Natural killer cell (primary cell): ENCODE results near the gene SIM1. TPM values are rescaled to one million over a fixed set of nuclear protein-coding genes. Genes with fewer than 3 reads are reported as not detected.
A peak's percentile ranks its signal among the peaks of the same experiment; 100 is the strongest.

ENCODE experiments used
- ATAC-seq, 3 donors: fragments of 150-1000 bp in 2 of 3; fragments of 200-7000 bp in 1 of 3; cut with Tn5 transposase; 1 replicate in 1 of 3; 2 replicates in 2 of 3; pipeline ENCODE4 v1.10.0; 2021; ENCODE audit warnings: mild to moderate bottlenecking in 2 of 3, moderate library complexity in 2 of 3
- DNase-seq, 2 donors: peaks; one replicate each; pipeline versions ENCODE4 v3.0.0 to v3.0.0-alpha.2; 2013 to 2021; ENCODE audit warnings: mixed read lengths in 1 of 2
- H3K27ac ChIP-seq: one replicate; pipeline ENCODE4 v1.5.1; 2013; ENCODE audit warnings: mild to moderate bottlenecking, low read length
- H3K27me3 ChIP-seq: one replicate; pipeline ENCODE4 v1.6.1; 2013; ENCODE audit warnings: low read length; ENCODE audit not compliant: control insufficient read depth, insufficient read depth
- H3K36me3 ChIP-seq: one replicate; pipeline ENCODE4 v1.6.1; 2013; ENCODE audit warnings: low read length; ENCODE audit not compliant: control insufficient read depth, insufficient read depth
- H3K4me1 ChIP-seq: one replicate; pipeline ENCODE4 v1.6.1; 2013; ENCODE audit warnings: low read length; ENCODE audit not compliant: control insufficient read depth, insufficient read depth
- H3K4me3 ChIP-seq: one replicate; pipeline ENCODE4 v1.5.1; 2013; ENCODE audit warnings: low read length
- H3K9me3 ChIP-seq: one replicate; pipeline ENCODE4 v1.6.1; 2013; ENCODE audit warnings: low read length; ENCODE audit not compliant: control insufficient read depth, insufficient read depth
- H3K27ac Mint-ChIP-seq, 2 donors: one replicate each; pipeline ENCODE4 v1.8.0; 2022; ENCODE audit warnings: mild to moderate bottlenecking in 2 of 2, mixed read lengths in 2 of 2, moderate library complexity in 1 of 2
- H3K27me3 Mint-ChIP-seq, 2 donors: one replicate each; pipeline ENCODE4 v1.8.0; 2022; ENCODE audit warnings: low read depth in 2 of 2, mixed read lengths in 2 of 2
- H3K36me3 Mint-ChIP-seq: one replicate; pipeline ENCODE4 v1.8.0; 2022; ENCODE audit warnings: mixed read lengths
- H3K4me1 Mint-ChIP-seq, 2 donors: one replicate each; pipeline ENCODE4 v1.8.0; 2022; ENCODE audit warnings: mixed read lengths in 2 of 2
- H3K4me3 Mint-ChIP-seq: one replicate; pipeline ENCODE4 v1.8.0; 2022; ENCODE audit warnings: mild to moderate bottlenecking, moderate library complexity, mixed read lengths
- H3K9me3 Mint-ChIP-seq, 2 donors: one replicate each; pipeline ENCODE4 v1.8.0; 2022; ENCODE audit warnings: mixed read lengths in 2 of 2
- WGBS: methylation state at CpG from one replicate; pipeline ENCODE4 v1.1.7; 2013; ENCODE audit warnings: missing lambda C conversion rate; ENCODE audit not compliant: insufficient coverage; 5-methylcytosine and 5-hydroxymethylcytosine counted together
- intact Hi-C: fragments of 100-400 bp; cut with micrococcal nuclease; formaldehyde crosslinking; loops from one replicate; pipeline ENCODE4 v1.14.2; 2022
- total RNA-seq, 4 donors: library from RNA; stranded (reverse); fragments of 120-200 nt in 1 of 4; gene quantifications; one replicate each; pipeline versions ENCODE4 v1.2.3 to v1.2.4, GENCODE V29; 2013 to 2022
- TF ChIP-seq, protein P1 (sequence below): fragments of 200-600 bp; IDR thresholded peaks from one replicate; pipeline ENCODE4 v1.8.0; 2022; ENCODE audit warnings: antibody characterized with exemption

The SIM1 gene, protein sequence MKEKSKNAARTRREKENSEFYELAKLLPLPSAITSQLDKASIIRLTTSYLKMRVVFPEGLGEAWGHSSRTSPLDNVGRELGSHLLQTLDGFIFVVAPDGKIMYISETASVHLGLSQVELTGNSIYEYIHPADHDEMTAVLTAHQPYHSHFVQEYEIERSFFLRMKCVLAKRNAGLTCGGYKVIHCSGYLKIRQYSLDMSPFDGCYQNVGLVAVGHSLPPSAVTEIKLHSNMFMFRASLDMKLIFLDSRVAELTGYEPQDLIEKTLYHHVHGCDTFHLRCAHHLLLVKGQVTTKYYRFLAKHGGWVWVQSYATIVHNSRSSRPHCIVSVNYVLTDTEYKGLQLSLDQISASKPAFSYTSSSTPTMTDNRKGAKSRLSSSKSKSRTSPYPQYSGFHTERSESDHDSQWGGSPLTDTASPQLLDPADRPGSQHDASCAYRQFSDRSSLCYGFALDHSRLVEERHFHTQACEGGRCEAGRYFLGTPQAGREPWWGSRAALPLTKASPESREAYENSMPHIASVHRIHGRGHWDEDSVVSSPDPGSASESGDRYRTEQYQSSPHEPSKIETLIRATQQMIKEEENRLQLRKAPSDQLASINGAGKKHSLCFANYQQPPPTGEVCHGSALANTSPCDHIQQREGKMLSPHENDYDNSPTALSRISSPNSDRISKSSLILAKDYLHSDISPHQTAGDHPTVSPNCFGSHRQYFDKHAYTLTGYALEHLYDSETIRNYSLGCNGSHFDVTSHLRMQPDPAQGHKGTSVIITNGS
- total RNA-seq, result not detected
- not detected for total RNA-seq (2013)

DNA sequence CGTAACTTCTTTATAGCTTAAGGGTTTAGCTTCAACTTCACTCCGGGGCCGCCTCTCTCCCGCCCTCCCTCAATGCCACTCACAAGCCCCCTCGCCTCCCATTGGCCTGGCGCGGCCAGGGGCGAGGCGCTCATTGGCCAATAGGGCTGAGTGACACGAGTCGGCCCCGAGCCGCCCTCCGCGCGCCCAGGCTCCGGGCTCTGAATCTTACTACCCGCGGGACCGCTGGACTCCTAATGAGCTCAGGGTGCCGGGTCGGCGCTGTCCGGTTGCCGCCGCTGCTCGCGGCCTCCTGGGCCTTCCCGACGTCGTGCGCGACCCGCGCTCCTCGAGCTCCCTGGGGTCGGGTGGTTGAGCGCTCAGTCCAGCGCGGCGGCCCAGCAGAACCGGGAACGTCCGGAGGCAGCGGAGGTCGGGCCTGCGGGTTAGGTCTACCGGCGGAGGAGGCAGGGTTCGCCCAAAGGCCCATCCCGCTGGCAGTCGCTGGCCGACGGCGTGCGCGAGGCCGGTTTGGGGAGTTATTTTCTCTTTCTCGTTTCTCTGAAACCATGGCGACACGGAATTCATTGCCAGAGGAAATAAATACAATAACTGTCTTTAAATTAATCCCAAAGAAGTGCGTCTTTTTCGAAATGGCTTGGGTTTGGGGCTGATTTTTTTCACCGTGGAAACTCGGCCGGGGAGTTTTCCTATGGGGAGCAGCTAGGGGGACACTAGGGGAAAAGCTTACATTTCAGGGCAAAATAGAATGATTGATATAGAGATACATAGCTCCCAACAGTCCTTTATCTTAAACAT is at the start of gene SIM1:
Gene SIM1, minus strand, starts transcription at position 19 of the 798 bp plus-strand sequence. CDS start 1,453 bp downstream, outside the sequence.
- Mint-ChIP-seq H3K27me3 (peaks cover 62 to 81% of the 10 kb centered on the region in 2 donors), H3K4me3 (peak within 1 kb of the TSS; percentile 21), H3K27ac (no peak within 1 kb of the TSS), H3K9me3 (peaks cover 2% of the 10 kb centered on the region in 2 donors), H3K36me3 (peaks cover 25% of the 10 kb centered on the region), H3K4me1 (peaks cover 18 to 20% of the 10 kb centered on the region in 2 donors)
- 8% methylated on average over 64 of the region's 66 CpGs for WGBS
- DNase-seq (no peak), ATAC-seq (peak in 2 of 3 donors; percentile 29 to 41)
- Histone ChIP-seq H3K27ac (no peak within 1 kb of the TSS), H3K36me3 (no peaks in the 10 kb centered on the region), H3K4me3 (no peak within 1 kb of the TSS), H3K27me3 (peaks cover 91% of the 10 kb centered on the region), H3K9me3 (peaks cover 23% of the 10 kb centered on the region), H3K4me1 (peaks cover 29% of the 10 kb centered on the region)
- TF ChIP-seq, protein P1, sequence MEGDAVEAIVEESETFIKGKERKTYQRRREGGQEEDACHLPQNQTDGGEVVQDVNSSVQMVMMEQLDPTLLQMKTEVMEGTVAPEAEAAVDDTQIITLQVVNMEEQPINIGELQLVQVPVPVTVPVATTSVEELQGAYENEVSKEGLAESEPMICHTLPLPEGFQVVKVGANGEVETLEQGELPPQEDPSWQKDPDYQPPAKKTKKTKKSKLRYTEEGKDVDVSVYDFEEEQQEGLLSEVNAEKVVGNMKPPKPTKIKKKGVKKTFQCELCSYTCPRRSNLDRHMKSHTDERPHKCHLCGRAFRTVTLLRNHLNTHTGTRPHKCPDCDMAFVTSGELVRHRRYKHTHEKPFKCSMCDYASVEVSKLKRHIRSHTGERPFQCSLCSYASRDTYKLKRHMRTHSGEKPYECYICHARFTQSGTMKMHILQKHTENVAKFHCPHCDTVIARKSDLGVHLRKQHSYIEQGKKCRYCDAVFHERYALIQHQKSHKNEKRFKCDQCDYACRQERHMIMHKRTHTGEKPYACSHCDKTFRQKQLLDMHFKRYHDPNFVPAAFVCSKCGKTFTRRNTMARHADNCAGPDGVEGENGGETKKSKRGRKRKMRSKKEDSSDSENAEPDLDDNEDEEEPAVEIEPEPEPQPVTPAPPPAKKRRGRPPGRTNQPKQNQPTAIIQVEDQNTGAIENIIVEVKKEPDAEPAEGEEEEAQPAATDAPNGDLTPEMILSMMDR, result no peak
- intact Hi-C loops, result no loop called here

DNA sequence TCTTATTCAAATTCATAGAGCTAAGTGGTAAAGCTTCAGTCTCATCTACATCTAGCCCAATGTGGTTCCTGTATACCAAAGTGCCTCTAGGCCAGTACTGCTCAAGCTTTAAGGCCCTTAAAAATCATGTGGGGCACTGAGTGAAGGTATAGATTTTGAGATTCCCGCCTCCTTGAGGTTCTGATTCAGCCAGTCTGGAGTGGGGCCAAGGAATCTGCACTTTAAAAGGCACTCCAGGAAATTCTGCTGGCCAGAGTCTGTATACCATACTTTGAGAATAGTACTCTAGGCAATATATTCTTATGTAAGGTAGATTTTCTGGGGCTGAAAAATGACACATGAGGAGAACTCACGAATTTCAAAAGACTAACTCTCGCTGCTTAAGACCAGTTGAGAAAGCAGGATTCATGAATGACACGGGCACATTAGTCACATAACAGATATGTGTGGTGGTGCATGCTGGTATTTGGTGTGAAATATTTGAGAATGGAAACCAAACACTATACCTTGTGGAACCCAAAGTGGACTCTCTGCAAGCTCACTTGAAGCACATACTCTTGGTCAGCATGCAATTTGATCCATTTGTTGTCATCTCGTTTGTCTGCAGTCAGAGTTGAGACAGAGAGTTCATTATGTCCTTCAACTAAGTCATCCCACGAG is 47.6 kb upstream of the SIM1 start:
- Mint-ChIP-seq H3K36me3 (peaks cover 17% of the 10 kb centered on the region), H3K27me3 (no peaks in the 10 kb centered on the region), H3K4me3 (no peak overlapping the region), H3K4me1 (no peaks in the 10 kb centered on the region), H3K27ac (no peak overlapping the region), H3K9me3 (no peaks in the 10 kb centered on the region)
- H3K9me3 ChIP-seq, result no peaks in the 10 kb centered on the region
- DNase-seq (no peak), ATAC-seq (no peak)
- H3K36me3 ChIP-seq, result peaks cover 42% of the 10 kb centered on the region
- H3K27me3 ChIP-seq, result no peaks in the 10 kb centered on the region
- H3K4me1 ChIP-seq, result no peaks in the 10 kb centered on the region
- H3K27ac ChIP-seq, result no peak overlapping the region
- TF ChIP-seq, protein P1, result no peak
- no peak overlapping the region for H3K4me3 ChIP-seq
- intact Hi-C loops, result no loop called here
- 96% methylated on average over 5 of the region's 6 CpGs for WGBS

DNA sequence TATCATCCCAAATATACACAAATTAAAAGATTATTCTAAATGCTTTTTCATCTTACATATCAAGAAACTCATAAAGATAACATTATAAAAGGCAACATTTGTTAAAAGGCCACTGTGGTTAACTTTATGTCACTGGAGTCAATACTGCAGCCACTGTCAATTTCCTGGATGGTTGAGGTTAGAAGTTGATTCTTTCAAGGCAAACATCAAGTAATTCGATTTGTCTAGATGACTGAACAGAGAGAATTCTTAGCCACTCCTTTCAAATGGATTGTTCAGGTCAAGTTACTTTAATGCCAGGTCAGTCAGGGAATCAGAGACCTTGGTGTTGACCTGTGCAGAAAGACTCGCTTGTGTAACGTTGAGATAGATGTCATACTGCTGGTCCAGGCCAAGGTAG is 44.4 kb upstream of the SIM1 start:
- Histone ChIP-seq H3K9me3 (no peaks in the 10 kb centered on the region), H3K4me1 (no peaks in the 10 kb centered on the region), H3K27me3 (no peaks in the 10 kb centered on the region), H3K27ac (no peak overlapping the region), H3K36me3 (peaks cover 34% of the 10 kb centered on the region), H3K4me3 (no peak overlapping the region)
- Mint-ChIP-seq H3K9me3 (no peaks in the 10 kb centered on the region), H3K4me3 (no peak overlapping the region), H3K36me3 (peaks cover 8% of the 10 kb centered on the region), H3K4me1 (no peaks in the 10 kb centered on the region), H3K27ac (no peak overlapping the region), H3K27me3 (no peaks in the 10 kb centered on the region)
- DNase-seq, result no peak
- no peak for ATAC-seq
- intact Hi-C loops, result no loop called here
- TF ChIP-seq, protein P1, result no peak
- 85% methylated on average over 2 of the region's 3 CpGs for WGBS
